Endothelial cell of umbilical vein (primary cell): ENCODE results near the gene FLVCR2. TPM values are rescaled to one million over a fixed set of nuclear protein-coding genes. Genes with fewer than 3 reads are reported as not detected.

ENCODE experiments used
- BruUV-seq: library from RNA; stranded (reverse); fragments of 400-500 nt; replicated peaks from 2 replicates; lab custom pipeline; 2021; lab: Mats Ljungman, UMichigan
- CTCF ChIA-PET: fragments of 300-600, 350-600 bp; sonication (Branson Sonifier 250); formaldehyde crosslinking; loops from one replicate; lab custom pipeline; 2021; ENCODE audit warnings: antibody characterized with exemption, inconsistent platforms; lab: Charles Lee
- POLR2A ChIA-PET: fragments of 300-600, 350-600 bp; sonication (Branson Sonifier 250); formaldehyde crosslinking; loops from one replicate; lab custom pipeline; 2021; ENCODE audit warnings: antibody characterized with exemption, inconsistent platforms; lab: Charles Lee
- DNase-seq: peaks from one replicate; pipeline ENCODE4 v3.0.0-alpha.2; 2011; ENCODE audit warnings: low read depth, low spot score
- FAIRE-seq: peaks from 2 replicates; lab custom pipeline; 2011; peaks lifted over from hg19 to GRCh38; lab: Jason Lieb, UNC
- H2AFZ ChIP-seq: 2 replicates; pipeline ENCODE4 v1.6.0; 2012; ENCODE audit warnings: low read depth, low read length, control low read depth, inconsistent platforms
- H3K27ac ChIP-seq: 2 replicates; pipeline ENCODE4 v1.5.1; 2011; ENCODE audit warnings: low read depth, mild to moderate bottlenecking, control low read depth, low read length, moderate library complexity; ENCODE audit not compliant: insufficient read depth
- H3K27me3 ChIP-seq, 2 experiments: 2 replicates each; pipeline versions ENCODE4 v1.6.0 to v1.6.1; 2011; ENCODE audit warnings: low read length in 2 of 2, mixed read lengths in 1 of 2; ENCODE audit not compliant: control insufficient read depth in 2 of 2, insufficient read depth in 2 of 2
- H3K36me3 ChIP-seq, 2 experiments: 2 replicates in 1 of 2; 3 replicates in 1 of 2; pipeline ENCODE4 v1.5.1; 2011; ENCODE audit warnings: low read length in 2 of 2, mild to moderate bottlenecking in 1 of 2, moderate library complexity in 1 of 2; ENCODE audit not compliant: control insufficient read depth in 2 of 2, insufficient read depth in 2 of 2; ENCODE audit errors: extremely low read depth in 1 of 2
- H3K4me1 ChIP-seq: 3 replicates; pipeline ENCODE4 v1.5.1; 2011; ENCODE audit warnings: mild to moderate bottlenecking, low read length; ENCODE audit not compliant: control insufficient read depth, insufficient read depth; ENCODE audit errors: extremely low read depth
- H3K4me2 ChIP-seq: 2 replicates; pipeline ENCODE4 v1.6.1; 2011; ENCODE audit warnings: low read length, control low read depth, mixed read lengths; ENCODE audit not compliant: insufficient read depth
- H3K4me3 ChIP-seq, 3 experiments: fragments of 200-600 bp in 1 of 3; sonication (generic), shearing (Covaris generic) in 1 of 3; replicated peaks in 1 of 3; 2 replicates each; pipeline ENCODE4 v1.5.1; 2011 to 2016; ENCODE audit warnings: control low read depth in 3 of 3, low read length in 3 of 3, mild to moderate bottlenecking in 2 of 3, inconsistent platforms in 1 of 3, low read depth in 1 of 3, moderate library complexity in 1 of 3; ENCODE audit not compliant: insufficient read depth in 1 of 3
- H3K79me2 ChIP-seq: 2 replicates; pipeline ENCODE4 v1.6.0; 2012; ENCODE audit warnings: low read length, inconsistent platforms; ENCODE audit not compliant: control insufficient read depth, insufficient read depth
- H3K9ac ChIP-seq: replicated peaks from 2 replicates; pipeline ENCODE3; 2011; ENCODE audit warnings: low read length, control low read depth; ENCODE audit not compliant: insufficient read depth; ENCODE audit errors: extremely low read depth
- H3K9me1 ChIP-seq: replicated peaks from 3 replicates; pipeline ENCODE4 v1.6.0; 2011; ENCODE audit warnings: mild to moderate bottlenecking, low read length; ENCODE audit not compliant: control insufficient read depth, insufficient read depth; ENCODE audit errors: extremely low read depth
- H3K9me3 ChIP-seq: replicated peaks from 2 replicates; pipeline ENCODE4 v1.5.1; 2012; ENCODE audit warnings: low read length, inconsistent platforms; ENCODE audit not compliant: control insufficient read depth, insufficient read depth
- H4K20me1 ChIP-seq: replicated peaks from 2 replicates; pipeline ENCODE3; 2011; ENCODE audit warnings: mild to moderate bottlenecking, low read length; ENCODE audit not compliant: control insufficient read depth, insufficient read depth; ENCODE audit errors: extremely low read depth
- EZH2 ChIP-seq: IDR thresholded peaks from 2 replicates; pipeline ENCODE4 v1.6.1; 2012; ENCODE audit warnings: borderline replicate concordance, low read depth, mild to moderate bottlenecking, moderate library complexity, low read length, inconsistent platforms; ENCODE audit not compliant: severe bottlenecking
- FOS ChIP-seq: IDR thresholded peaks from 2 replicates; pipeline ENCODE4 v1.6.1; 2011; ENCODE audit warnings: mild to moderate bottlenecking, low read length, moderate library complexity, borderline replicate concordance; ENCODE audit not compliant: insufficient read depth
- GATA2 ChIP-seq: IDR thresholded peaks from 2 replicates; pipeline ENCODE4 v1.7.0; 2011; ENCODE audit warnings: low read depth, mild to moderate bottlenecking, moderate library complexity, mixed read lengths, low read length; ENCODE audit not compliant: insufficient read length, insufficient read depth
- JUN ChIP-seq: IDR thresholded peaks from 2 replicates; pipeline ENCODE4 v1.6.1; 2011; ENCODE audit warnings: borderline replicate concordance, low read depth; ENCODE audit not compliant: insufficient read length, insufficient read depth
- MYC ChIP-seq: IDR thresholded peaks from one replicate; pipeline ENCODE4 v1.6.1; 2011; ENCODE audit warnings: mild to moderate bottlenecking, low read depth, low read length
- POLR2A ChIP-seq: IDR thresholded peaks from 2 replicates; pipeline ENCODE4 v1.6.1; 2012; ENCODE audit warnings: low read depth, mild to moderate bottlenecking, control low read depth, low read length
- POLR2AphosphoS5 ChIP-seq: IDR thresholded peaks from 2 replicates; pipeline ENCODE4 v1.6.1; 2012; ENCODE audit warnings: low read depth, mild to moderate bottlenecking, control low read depth, low read length, moderate library complexity; ENCODE audit not compliant: insufficient read depth
- dilution Hi-C: fragments of 300-500 bp; cut with MboI; formaldehyde crosslinking; loops from one replicate; pipeline ENCODE4 v1.15.0; 2019; ENCODE audit warnings: low sequenced_read_pairs; ENCODE audit not compliant: extremely low pct_ligation_motif_present
- intact Hi-C: fragments of 100-400 bp; cut with micrococcal nuclease; formaldehyde crosslinking; loops from one replicate; pipeline ENCODE4 v1.10.0; 2022
- polyA plus RNA-seq, 4 experiments: library from polyadenylated mRNA; depleted of rRNA in 3 of 4; stranded (reverse) in 3 of 4; unstranded in 1 of 4; fragments of >200 nt; gene quantifications; 2 replicates each; pipeline versions ENCODE4 v1.2.1 to v1.2.3, GENCODE V29; 2011 to 2012; ENCODE audit warnings: missing spikeins in 1 of 4
- total RNA-seq: library from RNA; stranded (reverse); gene quantifications from 2 replicates; pipeline ENCODE4 v1.2.3, GENCODE V29; 2021
- TF ChIP-seq, protein P1 (sequence below): IDR thresholded peaks from 2 replicates; pipeline ENCODE4 v1.6.1; 2011; ENCODE audit not compliant: insufficient read depth, insufficient read length
- TF ChIP-seq, protein P2 (sequence below), 2 donors: IDR thresholded peaks; 1 replicate in 1 of 2; 2 replicates in 1 of 2; pipeline ENCODE4 v1.5.1; 2011; ENCODE audit warnings: low read length in 2 of 2, mild to moderate bottlenecking in 2 of 2, moderate library complexity in 2 of 2, control low read depth in 1 of 2, inconsistent platforms in 1 of 2, low read depth in 1 of 2; ENCODE audit not compliant: insufficient read depth in 1 of 2; ENCODE audit errors: extremely low read depth in 1 of 2

FLVCR2 gene
- total and polyA plus RNA-seq, 2 donors (not counting 3 experiments of a cell fraction or from before 2014, with no cell fraction given) = 1.4 to 4.9 TPM

DNA sequence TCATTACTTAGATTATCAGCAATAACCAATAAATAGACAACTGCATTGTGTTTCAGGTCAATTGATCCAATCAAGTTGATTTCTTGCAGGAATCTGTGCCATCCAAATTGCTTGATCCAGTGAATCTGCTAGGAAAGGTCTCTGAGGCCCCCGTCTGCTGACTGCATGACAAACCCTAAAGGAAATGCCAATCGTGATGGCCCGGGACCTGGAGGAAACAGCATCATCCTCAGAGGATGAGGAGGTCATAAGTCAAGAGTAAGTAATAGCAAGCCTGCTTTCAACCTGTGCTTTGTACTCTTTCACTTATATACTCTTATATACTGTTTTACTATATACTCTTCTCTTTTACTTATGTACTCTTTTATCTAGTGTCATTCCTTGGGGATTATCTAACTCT, 84.5 kb downstream of the FLVCR2 start:
- CTCF ChIA-PET = interaction anchor here (1.2 to 1.9 kb wide), 3 partner anchors 47 to 319 kb away, joined by 3 to 9 read pairs (median 6); partner anchors contain the start of gene FLVCR2
- H3K27ac ChIP-seq = peak overlapping the region; percentile 71
- TF ChIP-seq POLR2A = peak; percentile 34
- TF ChIP-seq MYC = no peak
- TF ChIP-seq FOS = peak; percentile 71
- no peak for TF ChIP-seq EZH2
- TF ChIP-seq, protein P1, sequence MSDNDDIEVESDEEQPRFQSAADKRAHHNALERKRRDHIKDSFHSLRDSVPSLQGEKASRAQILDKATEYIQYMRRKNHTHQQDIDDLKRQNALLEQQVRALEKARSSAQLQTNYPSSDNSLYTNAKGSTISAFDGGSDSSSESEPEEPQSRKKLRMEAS = no peak
- TF ChIP-seq, protein P2, sequence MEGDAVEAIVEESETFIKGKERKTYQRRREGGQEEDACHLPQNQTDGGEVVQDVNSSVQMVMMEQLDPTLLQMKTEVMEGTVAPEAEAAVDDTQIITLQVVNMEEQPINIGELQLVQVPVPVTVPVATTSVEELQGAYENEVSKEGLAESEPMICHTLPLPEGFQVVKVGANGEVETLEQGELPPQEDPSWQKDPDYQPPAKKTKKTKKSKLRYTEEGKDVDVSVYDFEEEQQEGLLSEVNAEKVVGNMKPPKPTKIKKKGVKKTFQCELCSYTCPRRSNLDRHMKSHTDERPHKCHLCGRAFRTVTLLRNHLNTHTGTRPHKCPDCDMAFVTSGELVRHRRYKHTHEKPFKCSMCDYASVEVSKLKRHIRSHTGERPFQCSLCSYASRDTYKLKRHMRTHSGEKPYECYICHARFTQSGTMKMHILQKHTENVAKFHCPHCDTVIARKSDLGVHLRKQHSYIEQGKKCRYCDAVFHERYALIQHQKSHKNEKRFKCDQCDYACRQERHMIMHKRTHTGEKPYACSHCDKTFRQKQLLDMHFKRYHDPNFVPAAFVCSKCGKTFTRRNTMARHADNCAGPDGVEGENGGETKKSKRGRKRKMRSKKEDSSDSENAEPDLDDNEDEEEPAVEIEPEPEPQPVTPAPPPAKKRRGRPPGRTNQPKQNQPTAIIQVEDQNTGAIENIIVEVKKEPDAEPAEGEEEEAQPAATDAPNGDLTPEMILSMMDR (IDR thresholded peaks at IDR 0.05; ENCODE audit: extremely low read depth in 1 of 2, insufficient read depth in 1 of 2, low read depth in 1 of 2, low read length in 2 of 2) = no peak
- peak; percentile 58 for TF ChIP-seq GATA2
- TF ChIP-seq JUN = peak; percentile 22
- peak; percentile 65 for TF ChIP-seq POLR2AphosphoS5
- intact Hi-C loops (loop anchor here (5.0 kb wide), 1 partner anchor 489 kb away; the partner anchor contains the start of gene GPATCH2L), dilution Hi-C loops (no loop called here)
- H3K4me1 ChIP-seq = peaks cover 33% of the 10 kb centered on the region
- no TSS peak for BruUV-seq
- no peaks in the 10 kb centered on the region for H3K27me3 ChIP-seq
- H3K9ac ChIP-seq = peak overlapping the region; percentile 66
- H3K9me1 ChIP-seq = no peaks in the 10 kb centered on the region
- peaks cover 0 to 5% of the 10 kb centered on the region in 2 experiments for H3K36me3 ChIP-seq
- H3K4me2 ChIP-seq = peak overlapping the region; percentile 88
- peaks cover 67% of the 10 kb centered on the region for H3K79me2 ChIP-seq
- peak; percentile 66 for DNase-seq
- peak; percentile 52 for FAIRE-seq
- H3K4me3 ChIP-seq = peak overlapping the region in 1 of 3 experiments; percentile 46
- no peak overlapping the region for H2AFZ ChIP-seq
- no peaks in the 10 kb centered on the region for H3K9me3 ChIP-seq
- POLR2A ChIA-PET = no interaction called here
- no peaks in the 10 kb centered on the region for H4K20me1 ChIP-seq
